Ectodermal cell (in vitro differentiated cells): ENCODE measurements around the gene LMNA.

Experiments
- H3K27ac ChIP-seq: 2 replicates; pipeline ENCODE4 v1.7.0; 2013; ENCODE audit warnings: mild to moderate bottlenecking, low read depth, low read length; ENCODE audit not compliant: insufficient read depth, poor library complexity, severe bottlenecking
- H3K27me3 ChIP-seq: 2 replicates; pipeline ENCODE4 v1.7.0; 2013; ENCODE audit warnings: mild to moderate bottlenecking, low read length; ENCODE audit not compliant: insufficient read depth, control insufficient read depth, poor library complexity, severe bottlenecking
- H3K36me3 ChIP-seq: one replicate; pipeline ENCODE4 v1.7.0; 2013; ENCODE audit warnings: low read length; ENCODE audit not compliant: control insufficient read depth, insufficient read depth
- H3K4me1 ChIP-seq: one replicate; pipeline ENCODE4 v1.7.0; 2013; ENCODE audit warnings: low read length; ENCODE audit not compliant: control insufficient read depth, insufficient read depth
- H3K4me3 ChIP-seq: 2 replicates; pipeline ENCODE4 v1.7.0; 2013; ENCODE audit warnings: low read depth, low read length, control low read depth; ENCODE audit not compliant: insufficient read depth
- H3K9me3 ChIP-seq: 2 replicates; pipeline ENCODE4 v1.7.0; 2013; ENCODE audit warnings: mild to moderate bottlenecking, low read length, moderate library complexity; ENCODE audit not compliant: control insufficient read depth
- WGBS, 2 experiments: methylation state at CpG; one replicate each; pipeline ENCODE4 v1.1.7; 2013; ENCODE audit warnings: missing lambda C conversion rate in 2 of 2; 5-methylcytosine and 5-hydroxymethylcytosine counted together

The LMNA gene

GRCh38 chr1:156104065-156104810 lies 10.3 kb upstream of the LMNA start:
- Histone ChIP-seq H3K27ac (peak overlapping the region; percentile 84), H3K36me3 (no peaks in the 10 kb centered on the region), H3K27me3 (no peaks in the 10 kb centered on the region), H3K9me3 (no peaks in the 10 kb centered on the region), H3K4me1 (peaks cover 45% of the 10 kb centered on the region), H3K4me3 (no peak overlapping the region)
- WGBS, 2 experiments = 70 to 75% methylated on average over 15 of the region's 15 CpGs

- no peak overlapping the region for H3K4me3 ChIP-seq
- H3K9me3 ChIP-seq = no peaks in the 10 kb centered on the region
- 60 to 61% methylated on average over 11 of the region's 11 CpGs for WGBS, 2 experiments
- H3K4me1 ChIP-seq = peaks cover 45% of the 10 kb centered on the region
- H3K27ac ChIP-seq = peak overlapping the region; percentile 96
- no peaks in the 10 kb centered on the region for H3K36me3 ChIP-seq
- no peaks in the 10 kb centered on the region for H3K27me3 ChIP-seq
Observed at GRCh38 chr1:156104861-156105832, 9.4 kb upstream of the LMNA start.

GRCh38 chr1:156106624-156107488 lies 7.7 kb upstream of the LMNA start:
- peaks cover 45% of the 10 kb centered on the region for H3K4me1 ChIP-seq

GRCh38 chr1:156108057-156108456 lies 6.5 kb upstream of the LMNA start:
- no peaks in the 10 kb centered on the region for H3K9me3 ChIP-seq
- no peak overlapping the region for H3K27ac ChIP-seq
- no peaks in the 10 kb centered on the region for H3K27me3 ChIP-seq
- no peak overlapping the region for H3K4me3 ChIP-seq
- H3K4me1 ChIP-seq = peaks cover 46% of the 10 kb centered on the region
- WGBS, 2 experiments = 94 to 96% methylated on average over 3 of the region's 3 CpGs
- H3K36me3 ChIP-seq = no peaks in the 10 kb centered on the region

More at GRCh38 chr1:156106624-156107488, 7.7 kb upstream of the LMNA start:
- Histone ChIP-seq H3K4me3 (no peak overlapping the region), H3K36me3 (no peaks in the 10 kb centered on the region), H3K9me3 (no peaks in the 10 kb centered on the region), H3K27ac (peak overlapping the region; percentile 96), H3K27me3 (no peaks in the 10 kb centered on the region)
- WGBS, 2 experiments = 22 to 23% methylated on average over 10 of the region's 14 CpGs

GRCh38 chr1:156108664-156109241 lies 5.8 kb upstream of the LMNA start:
- Histone ChIP-seq H3K4me1 (peaks cover 46% of the 10 kb centered on the region), H3K27ac (no peak overlapping the region), H3K36me3 (no peaks in the 10 kb centered on the region), H3K27me3 (no peaks in the 10 kb centered on the region), H3K4me3 (no peak overlapping the region), H3K9me3 (no peaks in the 10 kb centered on the region)
- WGBS, 2 experiments = 95% methylated on average over 6 of the region's 6 CpGs

GRCh38 chr1:156110252-156110651 lies 4.3 kb upstream of the LMNA start:
- no peak overlapping the region for H3K27ac ChIP-seq
- H3K4me3 ChIP-seq = no peak overlapping the region
- peaks cover 7% of the 10 kb centered on the region for H3K27me3 ChIP-seq
- no peaks in the 10 kb centered on the region for H3K36me3 ChIP-seq
- 90 to 92% methylated on average over 2 of the region's 2 CpGs for WGBS, 2 experiments
- H3K4me1 ChIP-seq = peaks cover 44% of the 10 kb centered on the region
- H3K9me3 ChIP-seq = no peaks in the 10 kb centered on the region

GRCh38 chr1:156111355-156111962 lies 3.1 kb upstream of the LMNA start:
- Histone ChIP-seq H3K4me1 (peaks cover 40% of the 10 kb centered on the region), H3K27ac (no peak overlapping the region), H3K36me3 (no peaks in the 10 kb centered on the region), H3K9me3 (no peaks in the 10 kb centered on the region), H3K27me3 (peaks cover 12% of the 10 kb centered on the region), H3K4me3 (no peak overlapping the region)
- WGBS, 2 experiments = 94 to 97% methylated on average over 4 of the region's 4 CpGs

- 84% methylated on average over 10 of the region's 10 CpGs for WGBS, 2 experiments
- Histone ChIP-seq H3K36me3 (no peaks in the 10 kb centered on the region), H3K9me3 (no peaks in the 10 kb centered on the region), H3K4me1 (peaks cover 30% of the 10 kb centered on the region), H3K27ac (no peak overlapping the region), H3K4me3 (no peak overlapping the region), H3K27me3 (peaks cover 12% of the 10 kb centered on the region)
Observed at GRCh38 chr1:156112276-156113137, 2.0 kb upstream of the LMNA start.
